ENCODE measurements around the gene DMXL2.
"Not testable (repeated sequence)": the region's sequence is repeated elsewhere in the genome, so short reads cannot be mapped to it uniquely, and the experiment has no call there.

Gene DMXL2

GRCh38 chr15:51475736-51476135 lies 146.8 kb downstream of the DMXL2 start:
- DNase-seq, result no peak

GRCh38 chr15:51470512-51470911 lies 152.1 kb downstream of the DMXL2 start:
- DNase-seq, result no peak

- no peak for DNase-seq
Observed at GRCh38 chr15:51460796-51461195, 161.8 kb downstream of the DMXL2 start.

GRCh38 chr15:51450001-51450400 lies 172.6 kb downstream of the DMXL2 start:
- no peak for DNase-seq

GRCh38 chr15:51448622-51449399 lies 173.8 kb downstream of the DMXL2 start:
- DNase-seq, result no peak

- DNase-seq, result no peak
Observed at GRCh38 chr15:51447855-51448621, 174.5 kb downstream of the DMXL2 start.

GRCh38 chr15:51446029-51446744 lies 176.4 kb downstream of the DMXL2 start:
- not testable (repeated sequence) for DNase-seq

GRCh38 chr15:51444807-51445206 lies 177.8 kb downstream of the DMXL2 start:
- no peak for DNase-seq

GRCh38 chr15:51444112-51444511 lies 178.5 kb downstream of the DMXL2 start:
- DNase-seq, result no peak

GRCh38 chr15:51443282-51443914 lies 179.2 kb downstream of the DMXL2 start:
- no peak for DNase-seq

GRCh38 chr15:51438526-51438925 lies 184.0 kb downstream of the DMXL2 start:
- DNase-seq, result no peak

GRCh38 chr15:51425517-51426040 lies 197.0 kb downstream of the DMXL2 start:
- DNase-seq, result no peak

- DNase-seq, result no peak
Observed at GRCh38 chr15:51424780-51425179, 197.8 kb downstream of the DMXL2 start.

GRCh38 chr15:51423040-51423439 lies 199.5 kb downstream of the DMXL2 start:
- not testable (repeated sequence) for DNase-seq

- DNase-seq, result no peak
Observed at GRCh38 chr15:51416129-51416528, 206.4 kb downstream of the DMXL2 start.

- DNase-seq, result no peak
Observed at GRCh38 chr15:51414256-51414860, 208.2 kb downstream of the DMXL2 start.

GRCh38 chr15:51405693-51406523 lies 216.7 kb downstream of the DMXL2 start:
- DNase-seq, result no peak

GRCh38 chr15:51403946-51404695 lies 218.4 kb downstream of the DMXL2 start:
- DNase-seq, result no peak

- DNase-seq, result no peak
Observed at GRCh38 chr15:51403072-51403878, 219.3 kb downstream of the DMXL2 start.
